HG03457 (cell line): Measurements from ENCODE around the gene NGEF.

Experiments
- ATAC-seq: cut with Tn5 transposase; IDR thresholded peaks from one replicate; pipeline ENCODE4 v1.9.1; 2021; ENCODE audit warnings: moderate number of reproducible peaks; ENCODE audit not compliant: unreplicated experiment

NGEF gene

DNA sequence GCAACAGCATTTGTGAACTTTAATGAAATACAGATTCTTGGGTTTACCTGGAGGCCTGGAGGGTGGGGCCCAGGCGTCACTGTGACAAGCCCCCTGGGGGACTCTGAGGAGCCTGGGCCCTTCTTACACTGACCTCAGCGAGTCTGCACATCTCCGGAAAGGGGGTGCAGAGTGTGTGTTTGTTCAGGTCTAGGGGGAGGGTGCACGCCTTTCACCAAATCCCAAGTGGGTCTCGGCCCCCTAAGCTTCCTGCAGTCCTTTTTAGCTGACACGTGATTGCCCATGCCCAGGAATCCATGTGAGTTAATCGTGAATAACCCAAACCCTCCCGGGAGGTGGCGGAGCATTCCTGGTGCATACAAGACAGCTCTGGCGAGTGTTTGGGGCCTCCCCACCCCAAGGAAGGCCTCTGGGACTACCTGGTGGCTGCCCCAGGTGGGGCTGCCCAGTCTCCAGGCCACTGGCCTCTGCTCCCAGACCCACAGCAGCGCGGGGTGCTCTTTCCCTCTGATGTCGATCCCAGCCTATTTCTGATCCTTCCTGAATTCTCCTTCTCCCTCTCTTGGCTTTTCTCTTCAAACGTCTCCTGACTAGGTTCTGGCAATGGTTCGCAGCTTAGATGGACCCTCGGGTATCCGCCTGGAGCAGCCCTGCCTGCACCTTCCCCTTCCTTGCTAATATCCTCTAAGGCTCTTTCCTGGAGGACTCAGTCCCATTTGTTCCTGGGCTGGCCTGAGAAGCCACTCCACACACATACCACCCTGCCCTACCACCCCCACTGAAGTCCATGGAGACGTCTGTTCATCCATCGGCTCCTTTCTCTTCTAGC is 10.0 kb downstream of the NGEF start:
- ATAC-seq = no peak

- no peak for ATAC-seq
Measured at GRCh38 chr2:233000886-233001750, 11.9 kb downstream of the NGEF start.

DNA sequence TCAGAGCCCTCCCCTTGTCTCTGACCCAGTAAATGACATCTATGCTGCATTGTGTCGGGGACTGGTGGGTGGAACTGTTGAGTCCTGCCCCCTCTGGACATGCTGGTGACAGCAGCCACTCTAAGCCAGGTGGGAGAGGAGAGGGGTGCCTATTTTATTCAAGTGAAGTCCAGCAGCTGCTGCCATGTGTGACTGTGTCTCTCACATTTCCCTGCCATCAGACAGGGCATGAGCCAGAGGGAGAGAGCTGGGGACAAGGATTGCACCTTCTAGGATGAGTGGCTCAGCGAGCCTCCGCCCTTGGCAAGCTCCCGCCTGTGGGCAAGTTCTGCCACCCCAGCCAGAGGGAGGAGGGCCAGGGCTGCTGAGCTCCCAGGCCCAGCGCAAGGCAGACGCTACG is 13.7 kb downstream of the NGEF start:
- no peak for ATAC-seq

DNA sequence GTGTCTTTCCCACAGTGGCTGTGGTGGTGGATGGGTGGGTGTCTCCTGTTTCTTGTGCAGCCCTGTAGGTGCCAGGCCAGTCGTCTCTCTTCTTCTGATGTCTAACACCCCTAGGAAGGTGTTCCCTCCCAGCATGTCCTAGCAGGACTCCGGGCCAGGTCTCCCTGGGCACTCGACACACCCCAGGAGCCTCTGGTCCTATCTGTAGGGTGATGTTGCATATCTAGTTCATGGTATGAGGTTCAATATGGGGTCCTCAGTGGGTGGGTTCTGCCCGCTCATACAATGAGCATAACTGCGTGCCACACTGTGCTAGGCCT is 14.4 kb downstream of the NGEF start:
- ATAC-seq = no peak

- ATAC-seq = no peak
Measured at GRCh38 chr2:232997749-232998665, 15.0 kb downstream of the NGEF start.

- no peak for ATAC-seq
Measured at GRCh38 chr2:232994446-232994845, 18.6 kb downstream of the NGEF start.

- ATAC-seq = no peak
Measured at GRCh38 chr2:232993231-232993821, 19.7 kb downstream of the NGEF start.

- no peak for ATAC-seq
Measured at GRCh38 chr2:232986155-232986554, 26.9 kb downstream of the NGEF start.

DNA sequence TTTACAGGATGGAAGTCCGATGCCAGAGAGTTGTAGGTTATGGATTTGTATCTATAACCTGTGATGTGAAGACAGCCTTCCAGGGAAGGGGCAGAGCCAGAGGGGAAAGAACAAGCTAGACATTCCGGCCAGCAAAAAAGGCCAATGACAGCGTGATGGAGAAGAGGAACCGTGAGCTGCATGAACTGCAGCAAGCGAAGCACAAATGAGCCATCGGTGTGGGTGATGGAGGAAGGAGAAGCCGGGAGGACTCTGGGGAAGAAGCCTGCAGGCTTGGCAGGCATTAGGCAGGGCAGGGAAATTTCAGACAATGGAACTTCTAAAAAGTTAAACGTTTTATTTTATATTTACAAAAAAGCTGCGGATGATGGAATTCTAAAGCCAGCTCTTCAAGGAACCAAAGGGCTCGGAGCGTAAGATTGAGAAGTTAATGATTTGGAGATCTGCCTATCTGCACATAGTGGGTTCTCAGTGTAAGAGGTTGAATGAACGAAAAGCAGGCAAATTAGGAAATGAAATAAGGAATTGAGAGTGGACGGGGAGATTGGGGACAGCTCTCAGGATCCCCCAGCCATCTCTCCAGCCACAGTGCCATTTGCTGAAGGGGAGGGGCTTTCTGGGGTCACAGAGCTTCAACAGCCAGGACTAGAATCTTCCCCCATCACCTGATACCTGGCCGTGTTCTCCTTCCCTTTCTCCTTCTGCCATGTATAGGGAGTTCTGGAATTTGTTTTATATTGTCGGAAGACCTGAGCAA is 28.4 kb downstream of the NGEF start:
- ATAC-seq = no peak

GRCh38 chr2:232983669-232984140 is 29.4 kb downstream of the NGEF start:
- no peak for ATAC-seq

DNA sequence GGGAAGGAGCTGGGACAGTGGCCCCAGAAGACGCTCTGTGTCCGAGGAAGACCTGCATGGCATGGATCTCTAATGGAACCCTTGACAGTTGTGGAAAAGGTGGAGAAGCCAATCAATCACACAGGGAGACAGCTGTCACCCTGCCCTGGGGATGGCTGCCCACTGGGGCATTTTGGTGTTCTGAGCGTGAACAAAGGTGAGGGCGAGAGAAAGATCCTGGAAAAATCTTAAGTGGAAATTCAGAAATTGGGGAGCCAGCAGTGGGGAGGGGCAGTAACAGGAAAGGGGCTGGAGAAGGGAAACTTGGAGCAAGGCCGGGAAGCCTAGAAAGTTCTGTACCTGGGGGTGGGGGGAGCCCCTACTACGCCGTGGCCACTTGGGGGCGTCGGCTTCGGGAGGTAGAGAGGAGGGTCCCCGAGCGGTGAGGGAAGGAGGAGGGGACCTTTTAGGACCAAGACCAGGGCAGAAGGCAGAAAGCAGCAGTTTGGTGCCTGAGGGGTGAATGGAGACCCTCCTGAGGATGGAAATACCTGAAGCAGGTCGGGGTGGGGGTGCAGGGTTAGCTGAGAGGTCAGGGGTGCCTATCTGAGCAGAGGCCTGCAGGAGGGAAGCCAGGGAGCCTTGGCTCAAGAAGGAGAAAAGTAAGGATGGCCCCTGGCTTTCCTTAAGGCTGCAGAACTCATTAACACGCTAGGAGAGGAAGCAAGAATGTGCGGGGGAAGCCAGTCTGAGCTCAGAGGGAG is 30.0 kb downstream of the NGEF start:
- no peak for ATAC-seq

DNA sequence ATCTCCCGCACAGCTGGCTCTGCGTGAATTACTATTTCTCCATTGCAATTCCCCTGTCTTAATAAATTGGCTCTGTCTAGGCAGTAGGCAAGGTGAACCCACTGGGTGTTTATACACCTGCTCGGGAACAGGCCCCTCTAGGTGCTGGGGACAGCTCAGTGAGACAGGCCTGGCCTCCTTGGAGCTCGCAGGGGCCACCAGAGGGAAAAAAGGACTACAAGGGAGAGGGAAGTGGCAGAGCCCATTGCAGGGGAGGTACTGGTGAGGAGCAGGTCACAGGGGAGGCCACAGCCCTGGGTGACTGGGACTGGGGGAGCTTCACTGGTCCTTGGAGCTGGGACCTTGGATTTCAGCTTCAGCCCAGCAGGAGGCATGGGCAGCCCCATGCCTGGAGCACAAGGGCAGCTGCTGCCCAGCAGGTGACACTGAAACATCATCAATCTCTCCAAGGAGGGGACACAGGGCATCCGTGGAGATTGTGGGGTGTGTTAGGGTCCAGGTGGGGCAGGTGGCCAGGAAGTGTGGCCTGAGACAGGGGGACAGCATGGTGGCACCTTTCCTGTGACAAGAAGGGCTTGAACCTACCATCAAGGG is 31.2 kb downstream of the NGEF start:
- no peak for ATAC-seq

DNA sequence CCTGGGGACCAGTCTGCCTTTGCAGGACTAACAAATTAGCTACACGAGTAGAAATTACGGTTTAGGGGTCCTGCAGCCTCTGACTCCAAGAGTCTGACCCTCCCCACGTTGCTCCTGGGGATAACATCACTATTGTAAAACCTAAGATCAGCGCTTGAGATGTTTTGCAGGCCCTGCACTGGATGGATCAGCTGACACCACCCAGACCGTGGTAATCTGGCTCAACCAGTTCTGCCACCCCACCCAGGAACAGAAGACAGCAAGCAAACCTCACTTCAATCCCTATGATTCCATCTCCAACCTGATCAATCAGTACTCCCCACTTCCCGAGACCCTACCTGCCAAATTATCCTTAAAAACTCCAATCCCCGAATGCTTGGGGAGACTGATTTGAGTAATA is 31.7 kb downstream of the NGEF start:
- no peak for ATAC-seq

GRCh38 chr2:232980683-232981082 is 32.4 kb downstream of the NGEF start:
- ATAC-seq = no peak

- ATAC-seq = no peak
Measured at GRCh38 chr2:232979871-232980461, 33.1 kb downstream of the NGEF start.

DNA sequence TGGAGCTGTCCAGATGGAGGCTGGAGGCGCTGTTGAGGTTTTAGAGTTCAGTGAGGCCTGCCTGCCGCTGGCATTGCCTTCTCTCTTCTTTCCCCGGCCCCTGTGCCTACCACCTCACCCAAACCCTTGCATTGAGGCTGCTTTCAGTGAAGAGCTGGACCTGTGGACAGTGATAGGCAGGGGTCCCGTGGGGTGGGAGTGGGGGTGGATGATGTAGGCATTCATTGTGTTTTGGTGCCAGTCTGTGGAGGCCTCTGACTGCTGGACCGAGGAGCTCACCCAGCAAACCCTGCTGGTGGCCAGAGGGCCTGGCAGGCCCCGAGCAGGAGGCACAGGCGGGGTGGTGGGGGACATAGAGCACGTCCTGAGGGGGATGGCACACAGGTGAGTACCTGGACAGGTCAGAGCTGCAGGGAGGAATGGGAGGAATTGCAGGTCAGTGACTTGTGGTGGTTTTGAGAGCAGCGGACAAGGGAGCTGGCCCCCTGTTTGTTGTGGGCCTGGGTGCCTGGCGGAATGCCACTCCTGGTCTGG is 35.6 kb downstream of the NGEF start:
- no peak for ATAC-seq

- ATAC-seq = no peak
Measured at GRCh38 chr2:232976666-232977437, 36.2 kb downstream of the NGEF start.
